ENCODE measurements around the gene ABLIM1.

DNA sequence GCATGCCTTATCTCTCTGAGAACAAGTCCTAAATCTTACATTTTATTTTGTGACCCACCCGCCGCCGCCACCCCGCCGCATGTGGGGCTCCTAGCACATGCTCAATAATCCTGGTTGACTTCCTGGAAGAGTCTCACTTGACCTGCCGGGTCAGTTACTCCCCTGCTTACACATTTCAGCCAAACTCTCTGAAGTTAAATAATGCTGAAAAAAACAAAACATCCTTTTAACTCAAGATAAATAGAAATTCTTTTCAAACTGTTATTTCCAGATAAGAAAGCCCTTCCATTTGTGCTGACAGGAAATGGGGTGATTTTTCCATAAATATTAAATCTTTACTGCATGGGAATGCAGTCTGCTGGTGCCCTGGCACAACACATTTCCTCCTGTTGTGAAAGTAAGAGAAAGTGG is 123.5 kb downstream of the ABLIM1 start:
- TF ChIP-seq, protein P1, sequence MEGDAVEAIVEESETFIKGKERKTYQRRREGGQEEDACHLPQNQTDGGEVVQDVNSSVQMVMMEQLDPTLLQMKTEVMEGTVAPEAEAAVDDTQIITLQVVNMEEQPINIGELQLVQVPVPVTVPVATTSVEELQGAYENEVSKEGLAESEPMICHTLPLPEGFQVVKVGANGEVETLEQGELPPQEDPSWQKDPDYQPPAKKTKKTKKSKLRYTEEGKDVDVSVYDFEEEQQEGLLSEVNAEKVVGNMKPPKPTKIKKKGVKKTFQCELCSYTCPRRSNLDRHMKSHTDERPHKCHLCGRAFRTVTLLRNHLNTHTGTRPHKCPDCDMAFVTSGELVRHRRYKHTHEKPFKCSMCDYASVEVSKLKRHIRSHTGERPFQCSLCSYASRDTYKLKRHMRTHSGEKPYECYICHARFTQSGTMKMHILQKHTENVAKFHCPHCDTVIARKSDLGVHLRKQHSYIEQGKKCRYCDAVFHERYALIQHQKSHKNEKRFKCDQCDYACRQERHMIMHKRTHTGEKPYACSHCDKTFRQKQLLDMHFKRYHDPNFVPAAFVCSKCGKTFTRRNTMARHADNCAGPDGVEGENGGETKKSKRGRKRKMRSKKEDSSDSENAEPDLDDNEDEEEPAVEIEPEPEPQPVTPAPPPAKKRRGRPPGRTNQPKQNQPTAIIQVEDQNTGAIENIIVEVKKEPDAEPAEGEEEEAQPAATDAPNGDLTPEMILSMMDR (IDR thresholded peaks at IDR 0.05; ENCODE audit: low read length): no peak
- TF ChIP-seq EZH2 (optimal IDR thresholded peaks at IDR 0.05; ENCODE audit: low read depth, low read length): no peak

All from MM.1S (cell line).